ENCODE measurements around the gene COL13A1.

COL13A1 gene

DNA sequence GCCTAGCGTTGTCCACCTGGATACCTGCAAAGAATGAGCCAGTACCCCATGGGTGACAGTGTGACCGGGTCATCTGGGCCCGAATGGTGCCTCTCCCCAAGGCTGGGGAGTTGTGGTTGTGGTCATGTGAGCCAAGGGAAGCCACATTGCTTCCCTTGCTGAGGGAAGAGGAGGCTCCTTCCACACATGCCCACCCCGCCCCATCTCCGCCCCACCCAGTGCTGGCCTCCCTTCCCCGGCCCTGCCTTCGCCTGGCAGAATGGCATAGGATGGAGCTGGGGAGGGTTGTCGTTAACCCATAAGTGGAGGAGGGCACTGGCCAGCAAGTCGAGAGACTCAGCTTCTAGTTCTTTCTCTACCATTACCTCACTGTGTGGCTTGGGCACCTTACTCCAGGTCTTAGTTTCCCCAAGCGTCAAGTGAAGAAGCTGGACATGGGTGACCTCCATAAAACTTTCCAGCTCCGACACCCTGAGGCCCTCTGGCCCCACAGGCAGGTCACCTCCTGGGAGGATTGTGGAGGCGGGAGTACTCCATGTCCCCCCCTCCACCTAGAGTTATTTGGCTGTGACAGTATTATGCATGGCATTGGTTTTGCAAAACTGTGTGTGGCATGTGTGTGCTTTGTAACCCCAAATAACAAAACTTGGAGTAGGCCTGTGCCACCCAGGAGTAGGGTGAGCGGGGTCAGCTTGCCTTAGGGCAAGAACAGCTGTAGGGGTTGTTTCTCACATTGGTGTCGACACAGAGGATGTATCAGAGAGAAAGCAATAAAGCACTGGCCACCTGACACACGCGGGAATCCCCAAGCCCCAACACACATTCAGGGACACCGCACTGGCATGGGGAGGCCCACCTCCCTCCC, 160.4 kb downstream of the COL13A1 start:
- no peak for DNase-seq (ENCODE audit: low spot score)
- no peak for FAIRE-seq

DNA sequence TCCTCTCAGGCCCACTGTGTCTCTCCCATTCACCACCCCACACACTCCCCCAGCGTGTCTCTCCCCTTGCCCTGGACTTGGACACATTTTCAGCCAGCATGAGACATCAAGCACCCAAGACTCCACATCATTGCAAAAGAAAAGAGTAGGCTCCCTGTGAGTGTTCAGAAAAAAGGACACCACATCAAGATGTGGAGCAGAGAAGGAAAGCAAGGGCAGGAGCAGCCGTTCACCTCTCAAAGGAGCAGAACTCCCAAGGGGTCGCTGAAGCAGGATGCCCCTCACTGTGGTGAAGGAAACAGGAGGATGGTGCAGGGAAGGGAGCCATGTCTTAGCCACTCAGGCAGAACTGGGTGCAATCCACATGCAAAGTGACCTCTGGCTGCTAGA, 161.0 kb downstream of the COL13A1 start:
- FAIRE-seq = no peak

DNA sequence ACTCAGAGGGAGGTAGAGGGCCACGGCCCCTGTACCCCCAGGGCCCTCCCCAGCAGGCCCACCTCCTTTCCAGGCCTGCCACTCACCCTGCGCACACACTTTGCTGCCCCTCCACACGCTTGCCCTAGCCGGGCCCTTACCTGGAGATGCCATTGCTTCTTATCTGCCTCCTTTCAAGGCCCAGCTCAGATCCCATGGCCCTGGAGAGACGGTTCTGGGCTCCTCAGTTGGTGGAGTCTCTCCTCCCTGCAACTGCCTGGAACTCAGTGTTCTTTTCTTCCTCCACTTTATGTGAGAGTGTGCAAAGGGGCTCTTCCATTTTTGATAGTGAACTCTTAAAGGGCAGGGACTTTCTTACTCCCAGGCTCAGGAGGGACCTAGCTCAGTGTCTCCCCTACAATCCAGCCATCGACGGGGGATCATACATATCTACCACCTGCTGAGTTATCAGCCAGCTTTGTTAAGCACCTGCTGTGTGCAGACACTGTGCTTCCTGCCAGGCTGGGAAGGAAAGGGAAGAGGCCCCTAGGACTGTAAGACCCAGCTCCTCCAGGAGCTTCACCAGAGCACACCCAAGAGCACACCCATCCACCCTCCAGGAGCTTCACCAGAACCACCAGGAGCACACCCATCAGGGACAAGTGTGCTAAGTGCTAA, 161.6 kb downstream of the COL13A1 start:
- DNase-seq (ENCODE audit: low spot score) = no peak
- no peak for FAIRE-seq

More for the DNA sequence above, 161.0 kb downstream of the COL13A1 start:
- DNase-seq (ENCODE audit: low spot score) = no peak

DNA sequence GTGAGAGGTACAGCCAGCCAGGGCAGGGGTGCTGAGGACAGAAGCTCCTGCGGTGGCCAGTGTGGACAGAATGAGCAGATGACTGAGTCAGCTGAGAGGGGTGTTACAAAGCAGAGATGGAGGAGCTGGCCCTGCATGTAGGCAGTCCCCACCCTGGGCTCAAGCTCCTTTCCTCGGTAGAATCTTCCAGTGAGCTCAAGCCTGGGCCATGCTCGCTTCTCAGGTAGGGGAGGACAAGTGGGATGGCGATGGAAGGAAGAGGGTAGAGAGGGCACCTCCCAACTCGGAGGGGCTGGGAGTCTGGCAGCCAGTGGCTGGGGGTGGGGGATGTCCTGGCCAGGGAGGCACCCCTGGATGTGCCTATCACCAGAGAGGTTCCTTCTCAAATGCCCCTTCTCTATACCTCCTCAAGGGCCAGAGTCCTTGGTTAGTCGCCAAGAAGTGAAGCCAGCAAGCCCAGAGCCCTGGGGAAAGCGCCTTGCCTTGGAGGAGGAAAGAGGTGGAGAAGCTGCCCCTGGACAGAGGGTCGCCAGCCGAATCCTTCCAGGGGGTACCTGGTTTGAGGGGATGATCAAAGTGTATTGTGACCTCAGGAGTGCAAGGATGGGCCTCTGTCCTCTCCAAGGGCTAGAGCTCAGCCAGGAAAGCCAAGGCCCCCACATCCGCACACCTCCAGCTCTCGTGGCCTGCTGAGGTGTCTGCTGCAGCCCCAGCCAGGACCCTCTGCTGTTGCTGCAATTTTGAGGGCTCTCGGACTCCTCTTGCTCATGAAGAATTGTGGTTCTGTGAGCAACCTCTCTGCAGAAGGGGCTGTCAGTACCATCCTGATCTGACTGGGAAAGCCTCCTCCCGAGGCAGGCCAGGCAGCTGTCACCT, 162.4 kb downstream of the COL13A1 start:
- FAIRE-seq (no peak), DNase-seq (ENCODE audit: low spot score) (no peak)

DNA sequence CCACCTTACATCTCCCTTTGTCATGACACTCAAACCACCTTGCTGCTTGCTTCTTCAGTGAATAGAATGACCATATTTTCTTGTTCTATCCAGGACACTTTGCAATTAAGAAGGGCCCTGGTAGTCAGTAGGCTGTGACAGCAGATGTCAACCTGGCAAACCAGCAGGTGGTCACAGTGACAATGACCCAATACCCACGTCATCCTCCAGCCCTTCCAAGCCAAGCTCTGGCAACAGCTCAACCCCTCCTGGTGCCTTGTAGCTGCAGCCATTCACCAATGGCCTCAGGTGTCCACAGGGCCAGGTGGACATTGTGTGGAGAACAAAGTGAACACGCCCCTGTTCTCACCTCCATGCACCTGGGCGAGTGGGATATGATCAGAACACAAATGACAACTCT, 163.4 kb downstream of the COL13A1 start:
- FAIRE-seq (no peak), DNase-seq (ENCODE audit: low spot score) (no peak)

DNA sequence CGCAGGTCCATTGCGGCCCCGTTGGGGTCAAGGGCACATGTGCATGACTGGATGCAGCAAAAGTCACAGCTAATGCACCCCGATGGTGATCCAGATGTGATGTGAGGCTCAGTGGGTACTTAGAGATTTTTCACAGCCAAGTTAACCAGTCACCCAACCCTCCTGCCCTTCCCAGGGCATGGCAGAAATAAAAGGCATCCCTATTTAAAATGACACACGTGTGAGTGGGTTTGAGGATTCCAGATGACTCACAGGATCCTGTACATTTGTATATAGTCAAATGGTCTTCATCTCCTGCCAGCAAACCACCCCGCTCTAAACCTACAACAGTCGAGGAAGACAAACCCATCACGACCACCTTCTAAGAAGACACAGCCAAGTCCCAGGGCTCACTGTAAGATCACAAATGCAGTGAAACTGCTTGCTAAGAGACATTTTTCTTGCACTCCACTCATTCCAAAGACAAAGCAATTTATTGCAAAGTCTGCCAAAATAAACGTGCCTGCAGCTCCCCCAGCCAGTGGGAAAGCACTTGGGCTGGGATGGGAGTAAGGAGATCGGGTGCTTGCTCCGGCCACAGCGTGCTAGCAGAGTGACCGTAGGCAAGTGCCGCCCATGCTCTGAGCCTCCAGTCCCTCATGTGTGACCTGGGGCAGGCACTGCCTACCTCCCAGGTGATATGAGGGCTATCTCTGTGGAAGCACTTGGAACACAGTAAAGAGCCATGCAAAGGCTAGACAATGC, 164.4 kb downstream of the COL13A1 start:
- DNase-seq (ENCODE audit: low spot score) = no peak

DNA sequence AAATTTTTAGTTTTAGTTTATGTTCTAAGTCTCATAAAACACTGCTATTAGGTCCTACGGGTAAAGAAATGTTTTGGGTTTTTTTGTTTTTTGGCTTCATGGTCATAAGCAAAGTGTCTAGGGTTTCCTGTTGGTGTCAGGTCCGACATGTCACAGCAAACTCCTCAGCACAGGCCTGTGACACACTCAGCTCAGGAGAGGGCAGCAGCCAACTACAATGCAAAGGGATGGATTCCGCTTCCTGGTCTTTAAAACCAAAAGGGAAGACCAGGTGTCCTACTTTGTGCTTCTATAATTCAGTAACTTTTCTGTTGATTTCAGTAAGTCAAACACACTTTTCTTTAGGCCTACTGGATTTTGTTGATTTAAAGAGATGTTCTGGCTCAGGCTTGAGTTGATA, 167.1 kb downstream of the COL13A1 start:
- DNase-seq (ENCODE audit: low spot score) = no peak
- FAIRE-seq = no peak

More for the DNA sequence above, 164.4 kb downstream of the COL13A1 start:
- no peak for FAIRE-seq

DNA sequence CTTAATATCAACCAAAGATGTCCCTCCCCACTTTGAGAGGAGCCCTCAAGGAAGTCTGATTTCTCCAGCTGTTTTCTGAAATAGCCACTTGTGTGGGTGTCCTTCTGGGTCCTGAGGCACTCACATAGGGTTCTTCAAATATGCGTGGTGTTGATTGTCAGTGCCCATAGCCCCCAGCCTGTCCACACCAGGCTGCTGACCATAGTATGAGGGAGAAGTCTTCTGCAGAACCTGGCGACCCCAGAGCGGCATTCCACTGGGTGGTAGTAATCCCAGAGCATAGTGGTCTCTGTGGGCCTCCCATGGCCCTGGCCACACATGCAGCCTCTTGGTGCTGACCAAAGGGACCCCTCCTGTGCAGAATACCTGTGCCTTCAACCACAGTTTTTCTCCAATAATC, 168.3 kb downstream of the COL13A1 start:
- FAIRE-seq (no peak), DNase-seq (ENCODE audit: low spot score) (no peak)

DNA sequence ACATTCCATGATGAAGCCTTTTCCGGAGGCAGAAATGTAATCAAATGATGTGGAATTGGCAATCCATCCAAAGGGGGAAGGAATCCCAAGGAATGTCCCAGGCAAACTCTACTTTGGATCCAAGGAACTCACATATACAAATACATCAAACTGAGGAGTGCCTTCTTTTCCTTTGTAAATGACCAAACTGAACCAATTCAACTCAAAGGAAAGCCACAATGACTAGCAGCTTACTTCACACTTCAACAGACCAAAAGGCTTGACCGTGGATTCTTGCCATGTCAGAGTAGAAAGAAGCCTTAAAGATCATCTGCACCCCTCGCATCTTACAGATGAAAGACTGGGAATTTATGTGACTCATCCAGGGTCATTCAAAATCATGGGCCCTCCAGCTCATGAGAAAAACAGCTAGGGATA, 171.3 kb downstream of the COL13A1 start:
- FAIRE-seq = no peak
- DNase-seq (ENCODE audit: low spot score) = no peak

DNA sequence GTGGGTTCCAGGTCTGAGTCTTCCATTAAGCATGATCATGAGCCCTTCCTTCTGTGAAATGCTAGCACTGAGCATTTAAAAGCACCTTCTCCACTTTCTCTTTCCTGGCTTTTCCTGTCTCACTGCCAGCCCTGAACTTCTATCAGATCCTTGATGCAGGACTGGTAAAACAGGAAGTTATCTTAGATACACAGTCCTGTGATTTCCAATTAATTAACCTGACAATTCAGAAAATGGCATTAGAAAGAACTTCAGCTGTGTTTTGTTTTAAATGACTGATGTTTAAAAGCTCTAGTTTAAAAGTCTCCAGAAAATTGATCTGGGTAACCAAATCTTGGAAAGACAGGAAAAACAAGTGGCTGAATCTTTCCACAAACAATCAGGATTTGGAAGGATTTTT, 172.0 kb downstream of the COL13A1 start:
- no peak for FAIRE-seq
- no peak for DNase-seq (ENCODE audit: low spot score)

DNA sequence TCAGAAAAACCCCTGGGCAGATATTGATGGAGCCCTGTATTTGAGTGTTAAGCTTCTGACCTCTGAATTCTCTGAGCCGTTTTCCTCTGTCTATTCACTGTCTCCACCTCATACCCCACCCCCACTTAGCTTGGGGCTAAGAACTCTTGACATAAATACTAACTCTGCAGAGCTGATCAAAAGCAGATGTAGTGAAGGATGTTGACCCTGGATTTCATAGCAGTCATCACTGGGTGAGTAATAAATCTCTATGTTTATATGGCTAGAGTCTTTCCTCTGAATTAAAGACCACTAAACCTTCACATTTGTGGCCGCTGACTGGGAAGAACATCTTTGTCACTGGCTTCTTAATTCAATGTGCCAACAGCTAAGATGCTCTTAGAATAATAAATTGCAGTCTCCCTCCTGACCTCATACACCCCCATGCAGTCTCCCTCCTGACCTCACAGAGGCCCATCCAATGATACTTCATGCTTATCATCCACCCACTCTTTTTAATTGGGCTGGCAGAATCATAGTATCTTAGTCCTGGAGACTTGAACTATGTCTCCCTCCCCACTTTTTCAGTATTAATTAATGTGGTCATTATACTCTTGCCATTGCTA, 172.9 kb downstream of the COL13A1 start:
- DNase-seq (ENCODE audit: low spot score) (no peak), FAIRE-seq (no peak)

DNA sequence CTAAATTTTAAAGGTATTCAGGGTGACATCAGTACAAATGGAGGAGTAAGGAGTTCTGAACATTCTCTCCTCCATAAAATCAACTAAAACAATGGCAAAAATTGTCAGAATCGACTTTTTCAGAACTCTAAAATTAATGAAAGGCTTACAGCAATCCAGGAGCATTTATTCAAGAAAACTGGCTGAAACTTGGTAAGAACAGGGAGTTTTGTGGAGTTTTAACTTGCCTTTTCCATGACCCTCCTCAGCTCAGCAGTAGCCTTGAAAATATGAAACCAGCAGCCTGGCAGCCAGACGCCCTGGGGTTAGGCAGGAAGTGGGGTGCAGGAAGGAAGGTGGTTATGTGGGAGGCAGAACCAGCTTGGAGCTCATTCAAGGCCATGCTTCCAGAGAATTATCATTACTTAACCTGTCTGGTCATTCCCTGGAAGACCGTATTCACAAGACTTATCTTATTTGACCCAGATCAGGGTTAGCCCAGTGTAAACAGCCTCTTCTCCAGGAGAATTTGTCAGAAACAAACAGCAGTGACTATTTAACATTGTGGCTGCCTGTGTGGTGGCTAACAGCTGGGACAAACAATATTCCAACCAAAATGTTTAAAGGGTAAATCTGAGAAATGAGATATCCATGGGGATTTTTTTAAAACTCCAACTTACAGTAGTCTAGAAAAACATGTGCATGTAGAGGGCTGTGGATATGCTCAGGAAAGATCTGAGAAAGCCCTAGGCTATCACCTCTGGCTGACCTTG, 175.3 kb downstream of the COL13A1 start:
- DNase-seq (ENCODE audit: low spot score) (no peak), FAIRE-seq (no peak)

DNA sequence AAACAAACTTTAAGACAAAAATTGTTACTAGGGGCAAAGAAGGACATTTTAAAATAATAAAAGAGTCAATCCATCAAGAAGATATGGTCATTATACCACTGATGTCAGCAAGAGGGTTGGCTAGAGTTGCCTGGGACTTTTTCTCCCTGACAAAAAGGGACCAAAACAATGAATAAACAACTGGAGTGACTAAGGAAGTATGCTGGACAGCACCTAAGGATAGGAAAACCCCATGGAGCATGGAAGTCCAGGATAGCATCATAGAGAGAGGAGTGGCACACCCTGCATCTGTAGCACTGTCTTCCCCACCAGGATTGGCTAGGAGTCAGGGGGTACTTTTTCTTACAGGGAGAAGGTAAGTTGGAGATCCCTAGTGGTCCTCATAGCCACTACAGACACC, 177.5 kb downstream of the COL13A1 start:
- FAIRE-seq = no peak

DNA sequence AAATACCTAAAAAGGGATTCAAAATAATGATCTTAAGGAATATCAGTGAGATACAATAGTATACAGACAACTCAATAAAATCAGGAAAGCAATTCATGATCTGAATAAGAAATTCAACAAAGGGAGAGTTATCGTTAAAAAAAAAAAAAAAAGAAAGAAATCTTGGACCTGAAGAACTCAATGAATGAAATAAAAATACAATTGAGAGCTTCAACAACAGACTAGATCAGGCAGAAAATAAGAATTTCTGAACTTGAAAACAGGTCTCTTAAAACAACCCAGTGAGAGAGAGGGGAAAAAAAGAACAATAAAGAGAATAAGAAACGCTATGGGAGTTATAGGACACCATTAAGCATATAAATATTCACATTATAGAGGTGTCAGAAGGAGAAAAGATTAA, 179.0 kb downstream of the COL13A1 start:
- FAIRE-seq = no peak
- DNase-seq (ENCODE audit: low spot score) = no peak

More for the DNA sequence above, 177.5 kb downstream of the COL13A1 start:
- no peak for DNase-seq (ENCODE audit: low spot score)

DNA sequence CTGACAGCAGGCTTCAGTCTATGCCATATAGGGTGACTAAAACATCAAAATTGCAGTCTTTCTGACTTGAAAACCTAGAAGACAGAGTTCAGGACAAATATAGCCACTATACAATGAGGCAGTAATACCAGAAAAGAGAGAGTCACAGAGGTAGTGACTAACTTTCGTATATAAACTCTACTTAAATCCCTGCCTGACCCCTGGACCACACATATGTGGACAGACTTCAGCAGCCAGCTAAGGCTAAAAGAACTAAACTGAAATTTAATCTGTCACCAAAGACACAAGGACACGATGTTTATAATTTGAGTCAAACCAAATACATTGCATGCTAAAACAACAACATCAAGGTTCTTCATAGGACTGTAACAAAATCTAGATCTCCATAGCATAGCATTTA, 186.4 kb downstream of the COL13A1 start:
- no peak for FAIRE-seq
- DNase-seq (ENCODE audit: low spot score) = no peak

DNA sequence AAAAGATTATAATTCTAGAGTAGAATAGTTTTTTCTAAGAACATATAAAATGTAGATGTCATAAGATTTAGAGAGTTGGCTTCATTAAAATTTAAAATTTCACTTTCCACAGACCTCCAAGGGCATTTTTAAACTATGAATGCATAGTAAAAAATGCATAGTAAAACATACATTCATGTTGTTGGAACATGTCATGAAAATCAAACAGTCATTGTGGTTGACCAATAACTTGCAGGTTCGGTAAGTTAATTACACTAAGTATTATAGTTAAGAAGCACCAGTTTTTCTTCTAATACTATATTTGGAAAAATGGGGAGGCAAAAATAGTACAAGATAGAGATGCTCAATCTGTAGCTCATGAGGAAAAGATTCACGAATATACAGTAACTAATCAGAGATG, 189.4 kb downstream of the COL13A1 start:
- FAIRE-seq (no peak), DNase-seq (ENCODE audit: low spot score) (no peak)

DNA sequence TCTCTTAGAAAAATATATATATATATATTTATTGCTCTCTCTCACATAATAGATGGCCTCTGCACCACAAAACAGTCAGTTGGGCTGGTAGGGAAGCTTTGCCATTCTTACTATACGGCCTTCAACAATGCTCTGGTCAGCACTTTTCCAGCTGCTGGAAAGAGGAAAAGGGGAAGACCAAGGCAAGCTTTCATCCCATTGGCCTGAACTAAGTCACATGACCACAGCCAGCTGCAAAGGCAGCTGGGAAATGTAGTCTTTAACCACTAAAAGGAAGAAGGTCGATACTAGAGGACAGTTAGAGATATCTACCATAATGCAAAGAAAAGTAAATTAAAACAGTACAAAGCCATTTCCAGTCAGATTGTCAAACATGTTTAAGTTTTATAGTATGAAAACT, 192.6 kb downstream of the COL13A1 start:
- DNase-seq (ENCODE audit: low spot score) (peak; percentile 36), FAIRE-seq (peak; percentile 16)

DNA sequence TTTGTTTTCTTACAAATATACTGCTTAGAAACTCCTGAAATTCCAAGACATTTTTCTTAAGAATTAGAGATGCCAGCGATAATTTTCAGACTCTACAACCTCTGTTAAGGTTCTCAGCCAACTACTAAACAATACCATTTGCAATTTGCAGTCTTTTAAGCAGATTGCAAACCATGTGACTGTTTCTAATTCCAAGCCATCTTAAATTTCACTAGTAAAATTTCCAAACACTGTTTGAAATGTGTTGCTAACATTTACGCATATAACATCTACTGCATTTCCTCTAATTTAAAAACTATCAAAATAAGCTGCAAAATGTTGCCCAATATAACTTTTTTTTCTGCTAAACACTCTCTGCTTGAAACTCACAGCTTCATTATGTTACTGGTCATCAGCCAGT, 194.9 kb downstream of the COL13A1 start:
- DNase-seq (ENCODE audit: low spot score) (no peak), FAIRE-seq (no peak)

DNA sequence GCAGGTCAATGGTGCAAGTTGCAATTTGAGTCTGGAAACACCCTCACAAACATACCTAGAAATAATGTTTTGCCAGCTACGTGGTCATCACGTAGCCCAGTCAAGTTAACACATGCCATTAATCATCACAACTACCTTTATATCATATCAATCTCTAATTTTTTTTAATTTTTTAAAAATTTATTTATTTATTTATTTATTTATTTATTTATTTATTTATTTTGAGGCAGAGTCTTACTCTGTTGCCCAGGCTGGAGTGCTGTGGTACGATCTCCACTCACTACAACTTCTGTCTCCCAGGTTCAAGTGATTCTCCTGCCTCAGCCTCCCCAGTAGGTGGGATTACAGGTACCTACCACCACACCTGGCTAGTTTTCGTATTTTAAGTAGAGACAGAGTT, 198.6 kb downstream of the COL13A1 start:
- DNase-seq (ENCODE audit: low spot score) = no peak
- FAIRE-seq = no peak

Data from RCC 7860 (cell line).